GM19239 (cell line): ENCODE data around the gene KLF9.
A peak's percentile ranks its signal among the peaks of the same experiment; 100 is the strongest.

Experiments
- DNase-seq: peaks from one replicate; pipeline ENCODE4 v3.0.0; 2011; ENCODE audit warnings: low spot score; ENCODE audit not compliant: insufficient read length
- FAIRE-seq: peaks from 2 replicates; lab custom pipeline; 2011; peaks lifted over from hg19 to GRCh38; lab: Jason Lieb, UNC

The KLF9 gene

DNA sequence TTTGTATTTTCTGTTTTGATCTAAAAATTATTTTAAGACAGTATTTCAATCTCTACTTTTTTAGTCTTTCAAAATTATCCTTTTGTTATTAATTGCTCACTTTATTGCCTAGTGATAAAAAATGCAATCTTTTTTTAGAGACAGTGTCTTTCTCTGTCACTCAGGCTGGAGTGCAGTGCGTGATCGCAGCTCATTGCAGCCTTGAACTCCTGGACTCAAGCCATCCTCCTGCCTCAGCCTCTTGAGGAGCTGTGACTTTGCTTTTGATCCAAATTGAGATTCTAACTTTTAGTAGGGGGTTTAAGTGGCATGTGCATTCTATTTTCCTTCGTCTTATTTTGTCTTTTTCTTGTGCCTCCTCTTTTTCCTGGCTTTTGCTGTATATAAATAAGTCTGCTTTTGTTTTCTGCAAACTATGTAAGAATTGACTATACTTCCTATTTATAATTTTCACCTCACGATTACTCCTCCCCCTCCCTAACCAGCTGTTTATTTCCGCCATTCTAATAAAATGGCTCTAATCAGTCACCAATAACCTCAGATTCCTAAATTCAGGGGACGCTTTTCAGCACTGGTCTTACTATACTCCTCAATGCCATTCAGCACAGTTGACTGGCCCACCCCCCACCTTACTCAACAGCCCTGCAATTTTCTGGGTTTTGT lies 32.3 kb downstream of the KLF9 start:
- no peak for DNase-seq
- no peak for FAIRE-seq

DNA sequence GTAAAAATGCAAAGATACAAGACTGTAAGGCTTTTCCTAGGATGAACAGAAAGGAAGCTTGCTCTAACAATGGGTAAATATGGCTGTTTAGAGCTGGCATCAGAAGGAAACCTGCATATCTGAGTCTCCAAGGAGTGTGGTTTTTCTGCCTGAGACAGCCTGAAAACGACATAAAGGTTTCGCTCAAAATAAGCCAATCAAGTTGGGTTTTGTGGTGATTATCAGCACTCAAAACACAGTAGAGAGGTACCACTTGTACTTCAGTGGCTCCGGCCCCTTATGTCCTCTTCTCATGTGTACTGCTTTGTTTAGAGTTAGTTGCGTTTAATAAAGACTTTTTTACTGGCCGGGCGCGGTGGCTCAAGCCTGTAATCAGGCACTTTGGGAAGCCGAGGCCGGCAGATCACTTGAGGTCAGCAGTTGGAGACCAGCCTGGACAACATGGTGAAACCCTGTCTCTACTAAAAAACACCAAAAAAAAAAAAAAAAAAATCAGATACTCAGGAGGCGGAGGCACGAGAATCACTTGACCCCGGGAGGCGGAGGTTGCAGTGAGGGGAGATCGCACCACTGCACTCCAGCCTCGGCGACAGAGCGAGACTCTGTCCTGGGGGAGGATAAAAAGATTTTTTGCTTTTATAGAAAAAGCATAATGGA lies 39.4 kb downstream of the KLF9 start:
- no peak for FAIRE-seq
- no peak for DNase-seq

GRCh38 chr9:70367305-70367930 lies 47.0 kb downstream of the KLF9 start:
- DNase-seq (no peak), FAIRE-seq (no peak)

- DNase-seq (no peak), FAIRE-seq (no peak)
These were observed 50.7 kb downstream of the KLF9 start for GRCh38 chr9:70363760-70364159.

DNA sequence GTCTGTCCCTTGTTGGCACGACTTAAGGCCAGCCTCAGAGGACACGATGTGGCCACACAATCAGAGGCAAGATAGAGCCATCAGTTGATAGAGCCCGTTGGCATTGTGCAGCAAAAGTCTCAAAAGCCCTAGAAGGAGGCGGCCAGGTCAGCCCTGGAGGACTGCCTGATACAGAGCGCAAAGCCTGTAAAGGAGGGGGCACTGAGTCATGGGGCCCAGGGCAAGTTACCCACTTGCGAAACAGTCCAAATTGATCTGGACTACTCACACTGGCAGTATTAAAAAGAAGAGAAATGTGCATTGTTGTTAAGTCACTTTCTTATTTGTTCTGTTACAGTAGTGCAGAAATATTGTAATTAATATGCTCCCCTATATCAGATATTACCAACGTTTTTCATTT lies 51.5 kb downstream of the KLF9 start:
- DNase-seq (no peak), FAIRE-seq (no peak)

DNA sequence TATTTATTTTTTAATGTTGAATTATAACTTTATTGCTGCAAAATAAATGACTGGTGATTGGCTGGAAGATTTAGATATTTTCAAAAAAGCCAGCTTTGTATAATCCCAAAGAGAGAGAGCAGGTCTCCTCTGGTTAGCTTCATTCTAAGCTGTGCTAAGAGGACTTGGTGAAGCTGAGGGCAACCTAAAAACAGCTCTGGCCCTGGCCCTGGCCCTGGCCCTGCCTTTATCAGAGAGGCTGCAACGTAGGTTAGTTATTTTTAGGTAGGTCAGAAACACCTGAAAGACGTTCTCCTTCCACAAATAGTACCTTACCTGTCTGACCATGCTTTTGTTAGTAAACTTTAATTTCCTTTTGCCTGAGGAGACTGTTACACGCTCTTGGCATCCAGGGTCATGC lies 58.7 kb downstream of the KLF9 start:
- no peak for DNase-seq
- FAIRE-seq: no peak

- DNase-seq (no peak), FAIRE-seq (no peak)
These were observed 61.7 kb downstream of the KLF9 start for GRCh38 chr9:70352802-70353201.

GRCh38 chr9:70352356-70352755 lies 62.1 kb downstream of the KLF9 start:
- DNase-seq (no peak), FAIRE-seq (no peak)

- FAIRE-seq (no peak), DNase-seq (no peak)
These were observed 67.4 kb downstream of the KLF9 start for GRCh38 chr9:70347046-70347445.

- peak; percentile 40 for FAIRE-seq
These were observed 73.9 kb downstream of the KLF9 start for GRCh38 chr9:70340572-70340971.

More at GRCh38 chr9:70340572-70340971, 73.9 kb downstream of the KLF9 start:
- DNase-seq: no peak
